Fibroblast of lung (primary cell): ENCODE measurements around the gene PKDCC. TPM values are rescaled to one million over a fixed set of nuclear protein-coding genes. Genes with fewer than 3 reads are reported as not detected.

ENCODE experiments used
- DNase-seq, 2 donors: peaks; one replicate each; pipeline versions ENCODE4 v3.0.0 to v3.0.0-alpha.2; 2010; ENCODE audit warnings: low read depth in 2 of 2
- H2AFZ ChIP-seq: 2 replicates; pipeline ENCODE4 v1.5.1; 2012; ENCODE audit warnings: low read length, control low read depth, inconsistent platforms
- H3K27ac ChIP-seq: 2 replicates; pipeline ENCODE4 v1.5.1; 2011; ENCODE audit warnings: low read length, control low read depth; ENCODE audit not compliant: insufficient read depth
- H3K27me3 ChIP-seq: 2 replicates; pipeline ENCODE4 v1.5.1; 2011; ENCODE audit warnings: mild to moderate bottlenecking, low read length; ENCODE audit not compliant: control insufficient read depth, insufficient read depth
- H3K36me3 ChIP-seq: 2 replicates; pipeline ENCODE4 v1.5.1; 2011; ENCODE audit warnings: low read length; ENCODE audit not compliant: control insufficient read depth, insufficient read depth
- H3K4me1 ChIP-seq: 2 replicates; pipeline ENCODE4 v1.5.1; 2011; ENCODE audit warnings: low read length; ENCODE audit not compliant: control insufficient read depth, insufficient read depth; ENCODE audit errors: extremely low read depth
- H3K4me2 ChIP-seq: 2 replicates; pipeline ENCODE4 v1.5.1; 2011; ENCODE audit warnings: low read length, control low read depth; ENCODE audit not compliant: insufficient read depth; ENCODE audit errors: extremely low read depth
- H3K4me3 ChIP-seq, 4 experiments: fragments of 200-600 bp in 1 of 4; sonication (generic) in 1 of 4; replicated peaks in 1 of 4; 2 replicates each; pipeline ENCODE4 v1.5.1; 2011 to 2016; ENCODE audit warnings: low read length in 4 of 4, low read depth in 3 of 4, mild to moderate bottlenecking in 3 of 4, control low read depth in 2 of 4, inconsistent platforms in 1 of 4, mixed read lengths in 1 of 4; ENCODE audit not compliant: insufficient read depth in 1 of 4; ENCODE audit errors: control extremely low read depth in 1 of 4
- H3K79me2 ChIP-seq: 2 replicates; pipeline ENCODE4 v1.5.1; 2012; ENCODE audit warnings: mild to moderate bottlenecking, low read length, inconsistent platforms; ENCODE audit not compliant: control insufficient read depth, insufficient read depth
- H3K9ac ChIP-seq: 2 replicates; pipeline ENCODE4 v1.5.1; 2011; ENCODE audit warnings: mild to moderate bottlenecking, low read length, control low read depth; ENCODE audit not compliant: insufficient read depth
- H3K9me3 ChIP-seq: 2 replicates; pipeline ENCODE4 v1.5.1; 2012; ENCODE audit warnings: low read depth, low read length; ENCODE audit not compliant: control insufficient read depth, insufficient read depth
- H4K20me1 ChIP-seq: 2 replicates; pipeline ENCODE4 v1.5.1; 2011; ENCODE audit warnings: low read length; ENCODE audit not compliant: control insufficient read depth, insufficient read depth; ENCODE audit errors: extremely low read depth
- CTCF ChIP-seq, 2 donors: IDR thresholded peaks in 1 of 2; conservative IDR thresholded peaks in 1 of 2; 1 replicate in 1 of 2; 2 replicates in 1 of 2; pipeline ENCODE4 v1.5.1; 2011 to 2012; ENCODE audit warnings: low read length in 2 of 2, control low read depth in 1 of 2, inconsistent platforms in 1 of 2, low read depth in 1 of 2, mild to moderate bottlenecking in 1 of 2
- EZH2 ChIP-seq: IDR thresholded peaks from 2 replicates; pipeline ENCODE4 v1.5.1; 2012; ENCODE audit warnings: low read length, control low read depth, mild to moderate bottlenecking; ENCODE audit errors: missing control alignments
- polyA plus RNA-seq, 2 donors: library from polyadenylated mRNA; depleted of rRNA in 1 of 2; stranded (reverse) in 1 of 2; unstranded in 1 of 2; fragments of >200 nt; gene quantifications; 2 replicates each; pipeline ENCODE4 v1.2.1, GENCODE V29; 2011 to 2012; ENCODE audit warnings: missing spikeins in 1 of 2
- total RNA-seq: library from RNA; depleted of rRNA; stranded (reverse); fragments of >200 nt; gene quantifications from 2 replicates; pipeline ENCODE4 v1.2.1, GENCODE V29; 2014

PKDCC gene
- total and polyA plus RNA-seq, 2 donors (not counting 1 experiment from before 2014, with no cell fraction given) = 48.4 to 63.9 TPM

GRCh38 chr2:42007551-42007950, 40.3 kb upstream of the PKDCC start:
- no peaks in the 10 kb centered on the region for H3K9me3 ChIP-seq
- H3K9ac ChIP-seq = no peak overlapping the region
- H3K79me2 ChIP-seq = no peaks in the 10 kb centered on the region
- DNase-seq = no peak
- H3K36me3 ChIP-seq = no peaks in the 10 kb centered on the region
- H2AFZ ChIP-seq = no peak overlapping the region
- TF ChIP-seq CTCF (conservative IDR thresholded peaks at IDR 0.05 in 1 of 2, IDR thresholded peaks at IDR 0.05 in 1 of 2; ENCODE audit: low read depth in 1 of 2, low read length in 2 of 2) (no peak), EZH2 (no peak)
- H3K4me3 ChIP-seq = no peak overlapping the region
- no peak overlapping the region for H3K4me2 ChIP-seq
- H3K27me3 ChIP-seq = peaks cover under 1% of the 10 kb centered on the region
- no peak overlapping the region for H3K27ac ChIP-seq
- H3K4me1 ChIP-seq = peaks cover 4% of the 10 kb centered on the region
- H4K20me1 ChIP-seq = no peaks in the 10 kb centered on the region

- no peak overlapping the region for H3K27ac ChIP-seq
- no peaks in the 10 kb centered on the region for H3K27me3 ChIP-seq
- DNase-seq = peak in 1 of 2 donors; percentile 42
- H3K4me3 ChIP-seq = no peak overlapping the region
- H3K9me3 ChIP-seq = no peaks in the 10 kb centered on the region
- no peaks in the 10 kb centered on the region for H3K79me2 ChIP-seq
- H3K9ac ChIP-seq = no peak overlapping the region
- TF ChIP-seq CTCF (conservative IDR thresholded peaks at IDR 0.05 in 1 of 2, IDR thresholded peaks at IDR 0.05 in 1 of 2; ENCODE audit: low read depth in 1 of 2, low read length in 2 of 2) (no peak), EZH2 (no peak)
- no peaks in the 10 kb centered on the region for H4K20me1 ChIP-seq
- H3K4me1 ChIP-seq = peaks cover 4% of the 10 kb centered on the region
- H3K36me3 ChIP-seq = no peaks in the 10 kb centered on the region
- H3K4me2 ChIP-seq = no peak overlapping the region
- H2AFZ ChIP-seq = no peak overlapping the region
Observed at GRCh38 chr2:42008241-42008921, 39.4 kb upstream of the PKDCC start.

- no peak overlapping the region for H2AFZ ChIP-seq
- H3K79me2 ChIP-seq = no peaks in the 10 kb centered on the region
- H3K4me1 ChIP-seq = peaks cover 4% of the 10 kb centered on the region
- TF ChIP-seq CTCF (conservative IDR thresholded peaks at IDR 0.05 in 1 of 2, IDR thresholded peaks at IDR 0.05 in 1 of 2; ENCODE audit: low read depth in 1 of 2, low read length in 2 of 2) (no peak), EZH2 (no peak)
- DNase-seq = peak in 1 of 2 donors; percentile 42
- no peaks in the 10 kb centered on the region for H4K20me1 ChIP-seq
- no peaks in the 10 kb centered on the region for H3K27me3 ChIP-seq
- H3K27ac ChIP-seq = no peak overlapping the region
- H3K36me3 ChIP-seq = no peaks in the 10 kb centered on the region
- H3K4me3 ChIP-seq = no peak overlapping the region
- H3K9me3 ChIP-seq = no peaks in the 10 kb centered on the region
- no peak overlapping the region for H3K4me2 ChIP-seq
- H3K9ac ChIP-seq = no peak overlapping the region
Observed at GRCh38 chr2:42009657-42010580, 37.9 kb upstream of the PKDCC start.
